Stomach (tissue), 4 donors: ENCODE data around the gene ARID1B.

Experiments
- EP300 ChIP-seq: sonication (generic); formaldehyde crosslinking; IDR thresholded peaks from one replicate; pipeline ENCODE4 v1.6.1; 2017; ENCODE audit warnings: antibody characterized with exemption
- POLR2AphosphoS5 ChIP-seq, 3 donors: sonication (generic); formaldehyde crosslinking; IDR thresholded peaks; one replicate each; pipeline ENCODE4 v1.6.1; 2016; ENCODE audit warnings: antibody characterized with exemption in 3 of 3
- TF ChIP-seq, protein P1 (sequence below), 7 experiments: fragments of 450-650 bp in 4 of 7; fragments of 200-600 bp in 3 of 7; sonication (generic) in 3 of 7; IDR thresholded peaks; one replicate each; pipeline ENCODE4 v1.5.1; 2016 to 2019; ENCODE audit warnings: antibody characterized with exemption in 7 of 7, control low read depth in 2 of 7, mild to moderate bottlenecking in 1 of 7

DNA sequence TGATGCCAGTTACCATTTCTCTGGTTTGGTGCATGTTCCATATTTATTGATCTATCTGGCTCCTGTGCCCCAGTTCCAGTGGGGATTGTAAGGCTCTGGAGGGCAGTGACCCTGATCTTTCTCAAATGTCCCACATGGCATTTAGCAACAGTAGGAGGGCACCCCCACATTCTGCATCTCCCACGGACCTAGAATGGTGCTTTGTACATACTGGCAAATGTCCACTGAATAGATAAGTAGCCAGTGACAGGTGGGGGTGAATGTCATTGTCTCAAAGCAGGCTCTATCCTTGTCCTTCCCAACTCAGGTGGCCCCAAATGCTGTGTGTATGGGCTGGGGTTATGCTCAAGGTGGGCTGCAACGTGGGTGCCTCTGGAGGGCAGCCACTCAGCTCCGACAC lies 462.0 kb downstream of the ARID1B start:
- TF ChIP-seq, protein P1, sequence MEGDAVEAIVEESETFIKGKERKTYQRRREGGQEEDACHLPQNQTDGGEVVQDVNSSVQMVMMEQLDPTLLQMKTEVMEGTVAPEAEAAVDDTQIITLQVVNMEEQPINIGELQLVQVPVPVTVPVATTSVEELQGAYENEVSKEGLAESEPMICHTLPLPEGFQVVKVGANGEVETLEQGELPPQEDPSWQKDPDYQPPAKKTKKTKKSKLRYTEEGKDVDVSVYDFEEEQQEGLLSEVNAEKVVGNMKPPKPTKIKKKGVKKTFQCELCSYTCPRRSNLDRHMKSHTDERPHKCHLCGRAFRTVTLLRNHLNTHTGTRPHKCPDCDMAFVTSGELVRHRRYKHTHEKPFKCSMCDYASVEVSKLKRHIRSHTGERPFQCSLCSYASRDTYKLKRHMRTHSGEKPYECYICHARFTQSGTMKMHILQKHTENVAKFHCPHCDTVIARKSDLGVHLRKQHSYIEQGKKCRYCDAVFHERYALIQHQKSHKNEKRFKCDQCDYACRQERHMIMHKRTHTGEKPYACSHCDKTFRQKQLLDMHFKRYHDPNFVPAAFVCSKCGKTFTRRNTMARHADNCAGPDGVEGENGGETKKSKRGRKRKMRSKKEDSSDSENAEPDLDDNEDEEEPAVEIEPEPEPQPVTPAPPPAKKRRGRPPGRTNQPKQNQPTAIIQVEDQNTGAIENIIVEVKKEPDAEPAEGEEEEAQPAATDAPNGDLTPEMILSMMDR (IDR thresholded peaks at IDR 0.05): no peak
- TF ChIP-seq EP300: no peak
- no peak for TF ChIP-seq POLR2AphosphoS5 (IDR thresholded peaks at IDR 0.05)
